CD14-positive monocyte (primary cell): ENCODE data around the gene TANGO6. TPM values are rescaled to one million over a fixed set of nuclear protein-coding genes. Genes with fewer than 3 reads are reported as not detected.

Source experiments
- DNase-seq, 3 donors: peaks; one replicate each; pipeline ENCODE4 v3.0.0-alpha.2; 2011 to 2022
- H2AFZ ChIP-seq: 2 replicates; pipeline ENCODE4 v1.6.0; 2012; ENCODE audit warnings: mild to moderate bottlenecking, low read depth, low read length, inconsistent platforms; ENCODE audit not compliant: insufficient read depth, poor library complexity, severe bottlenecking
- H3K27ac ChIP-seq, 2 donors: 1 replicate in 1 of 2; 2 replicates in 1 of 2; pipeline ENCODE4 v1.5.1; 2012 to 2013; ENCODE audit warnings: low read length in 2 of 2, control low read depth in 1 of 2, inconsistent platforms in 1 of 2, low read depth in 1 of 2, mild to moderate bottlenecking in 1 of 2
- H3K27me3 ChIP-seq, 2 donors: one replicate each; pipeline versions ENCODE4 v1.6.0 to v1.6.1; 2011 to 2013; ENCODE audit warnings: low read length in 2 of 2; ENCODE audit not compliant: control insufficient read depth in 2 of 2, insufficient read depth in 2 of 2
- H3K36me3 ChIP-seq, 2 donors: replicated peaks in 1 of 2; 1 replicate in 1 of 2; 2 replicates in 1 of 2; pipeline versions ENCODE4 v1.5.1 to v1.6.1; 2012 to 2013; ENCODE audit warnings: low read length in 2 of 2, control low read depth in 1 of 2, inconsistent platforms in 1 of 2, mild to moderate bottlenecking in 1 of 2; ENCODE audit not compliant: insufficient read depth in 2 of 2, control insufficient read depth in 1 of 2
- H3K4me1 ChIP-seq, 2 donors: 1 replicate in 1 of 2; 2 replicates in 1 of 2; pipeline versions ENCODE4 v1.5.1 to v1.6.1; 2012 to 2013; ENCODE audit warnings: low read length in 2 of 2, control low read depth in 1 of 2, inconsistent platforms in 1 of 2, mild to moderate bottlenecking in 1 of 2, moderate library complexity in 1 of 2; ENCODE audit not compliant: insufficient read depth in 2 of 2, control insufficient read depth in 1 of 2
- H3K4me2 ChIP-seq: replicated peaks from 2 replicates; pipeline ENCODE3; 2012; ENCODE audit warnings: low read length, moderate library complexity, mild to moderate bottlenecking; ENCODE audit not compliant: poor library complexity, severe bottlenecking; ENCODE audit errors: extremely low read depth
- H3K4me3 ChIP-seq, 3 experiments: fragments of 200-600 bp in 1 of 3; sonication (generic) in 1 of 3; replicated peaks in 1 of 3; 1 replicate in 2 of 3; 2 replicates in 1 of 3; pipeline ENCODE4 v1.5.1; 2011 to 2013; ENCODE audit warnings: low read length in 3 of 3, mild to moderate bottlenecking in 3 of 3, control low read depth in 2 of 3, low read depth in 2 of 3, inconsistent platforms in 1 of 3, moderate library complexity in 1 of 3
- H3K79me2 ChIP-seq: 2 replicates; pipeline ENCODE4 v1.6.0; 2012; ENCODE audit warnings: mild to moderate bottlenecking, control low read depth, inconsistent platforms, low read length, moderate library complexity; ENCODE audit not compliant: insufficient read depth
- H3K9ac ChIP-seq: 2 replicates; pipeline ENCODE4 v1.6.0; 2017; ENCODE audit warnings: low read length, mild to moderate bottlenecking; ENCODE audit not compliant: insufficient read depth, poor library complexity, severe bottlenecking
- H3K9me3 ChIP-seq, 2 donors: replicated peaks in 1 of 2; 1 replicate in 1 of 2; 2 replicates in 1 of 2; pipeline versions ENCODE4 v1.5.1 to v1.6.1; 2012 to 2013; ENCODE audit warnings: low read length in 2 of 2, control low read depth in 1 of 2; ENCODE audit not compliant: control insufficient read depth in 1 of 2, insufficient read depth in 1 of 2
- H4K20me1 ChIP-seq: 2 replicates; pipeline ENCODE4 v1.6.0; 2012; ENCODE audit warnings: mild to moderate bottlenecking, low read length, control low read depth, moderate library complexity; ENCODE audit not compliant: insufficient read depth
- H3K27ac Mint-ChIP-seq, 7 donors: one replicate each; pipeline ENCODE4 v1.8.0; 2020; ENCODE audit warnings: mild to moderate bottlenecking in 7 of 7, mixed read lengths in 7 of 7, moderate library complexity in 6 of 7, inconsistent platforms in 2 of 7
- H3K27me3 Mint-ChIP-seq, 3 donors: one replicate each; pipeline ENCODE4 v1.8.0; 2021 to 2022; ENCODE audit warnings: low read depth in 3 of 3, mild to moderate bottlenecking in 3 of 3, mixed read lengths in 3 of 3, moderate library complexity in 3 of 3, inconsistent platforms in 1 of 3
- H3K36me3 Mint-ChIP-seq, 2 donors: one replicate each; pipeline ENCODE4 v1.8.0; 2020; ENCODE audit warnings: mixed read lengths in 2 of 2, inconsistent platforms in 1 of 2, mild to moderate bottlenecking in 1 of 2
- H3K4me1 Mint-ChIP-seq: one replicate; pipeline ENCODE4 v1.8.0; 2020; ENCODE audit warnings: mild to moderate bottlenecking, mixed read lengths
- H3K4me3 Mint-ChIP-seq, 2 donors: one replicate each; pipeline ENCODE4 v1.8.0; 2020; ENCODE audit warnings: mild to moderate bottlenecking in 2 of 2, mixed read lengths in 2 of 2, moderate library complexity in 1 of 2
- H3K9me3 Mint-ChIP-seq, 7 donors: one replicate each; pipeline ENCODE4 v1.8.0; 2020 to 2022; ENCODE audit warnings: mixed read lengths in 7 of 7, mild to moderate bottlenecking in 6 of 7, moderate library complexity in 6 of 7, inconsistent platforms in 2 of 7
- CTCF ChIP-seq: fragments of 200-600 bp; IDR thresholded peaks from one replicate; pipeline ENCODE4 v1.8.0; 2022; ENCODE audit warnings: antibody characterized with exemption, mild to moderate bottlenecking
- WGBS: methylation state at CpG from one replicate; pipeline ENCODE4 v1.1.5; 2013; ENCODE audit warnings: missing lambda C conversion rate; ENCODE audit not compliant: insufficient coverage; 5-methylcytosine and 5-hydroxymethylcytosine counted together
- intact Hi-C, 2 donors: fragments of 100-400 bp; cut with micrococcal nuclease; formaldehyde crosslinking; loops; one replicate each; pipeline versions ENCODE4 v1.15.0 to v1.15.1; 2023
- polyA plus RNA-seq, 3 donors: library from polyadenylated mRNA; depleted of rRNA in 1 of 3; unstranded in 2 of 3; stranded (reverse) in 1 of 3; fragments of 300-500 nt in 2 of 3; fragments of >200 nt in 1 of 3; fragmentation: Illumina TruSeq in 2 of 3; gene quantifications; 1 replicate in 2 of 3; 2 replicates in 1 of 3; pipeline ENCODE4 v1.2.3, GENCODE V29; 2012 to 2021

TANGO6 gene
- polyA plus RNA-seq, 3 donors, result 6.5 to 8.1 (median 7.3) TPM

DNA sequence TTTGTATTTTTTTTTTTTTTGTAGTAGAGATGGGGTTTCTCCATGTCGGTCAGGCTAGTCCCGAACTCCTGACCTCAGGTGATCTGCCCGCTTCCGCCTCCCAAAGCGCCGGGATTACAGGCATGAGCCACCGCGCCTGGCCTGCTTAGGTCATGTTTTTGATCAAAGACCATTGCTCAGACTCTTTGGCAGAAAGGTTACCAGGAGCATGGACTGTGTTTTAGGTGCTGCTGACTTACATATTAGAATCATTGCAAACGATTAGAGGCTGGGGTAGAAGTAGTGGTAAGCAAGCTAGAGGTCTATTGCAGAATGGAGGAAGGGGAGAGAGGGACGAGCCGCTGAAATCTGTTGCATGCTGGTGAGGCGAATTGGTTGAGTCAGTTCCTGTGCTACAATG is 79.8 kb downstream of the TANGO6 start:
- no peak for DNase-seq
- Histone ChIP-seq H3K9ac (no peak overlapping the region), H3K27me3 (no peaks in the 10 kb centered on the region), H4K20me1 (no peaks in the 10 kb centered on the region), H3K79me2 (no peaks in the 10 kb centered on the region), H3K4me3 (no peak overlapping the region), H3K36me3 (peaks cover 29 to 72% of the 10 kb centered on the region in 2 donors), H3K9me3 (no peaks in the 10 kb centered on the region), H3K4me1 (no peaks in the 10 kb centered on the region), H2AFZ (no peak overlapping the region), H3K4me2 (no peak overlapping the region), H3K27ac (no peak overlapping the region)
- H3K27ac Mint-ChIP-seq, result no peak overlapping the region
- peaks cover 62 to 80% of the 10 kb centered on the region in 2 donors for H3K36me3 Mint-ChIP-seq
- no peaks in the 10 kb centered on the region for H3K4me1 Mint-ChIP-seq
- H3K9me3 Mint-ChIP-seq, result peaks cover 0 to 2% (median 0%) of the 10 kb centered on the region in 7 donors
- H3K27me3 Mint-ChIP-seq, result peaks cover 0 to 4% (median 0%) of the 10 kb centered on the region in 3 donors
- no peak for TF ChIP-seq CTCF
- WGBS, result 95% methylated on average over 12 of the region's 12 CpGs
- no peak overlapping the region for H3K4me3 Mint-ChIP-seq
- intact Hi-C loops, result no loop called here

- peaks cover 0 to 4% (median 0%) of the 10 kb centered on the region in 7 donors for H3K9me3 Mint-ChIP-seq
- H3K4me3 ChIP-seq, result no peak overlapping the region
- H3K27me3 ChIP-seq, result no peaks in the 10 kb centered on the region
- no peaks in the 10 kb centered on the region for H3K79me2 ChIP-seq
- H3K36me3 Mint-ChIP-seq, result peaks cover 65 to 82% of the 10 kb centered on the region in 2 donors
- no peaks in the 10 kb centered on the region for H3K4me1 Mint-ChIP-seq
- H3K27ac ChIP-seq, result no peak overlapping the region
- H3K36me3 ChIP-seq, result peaks cover 39 to 77% of the 10 kb centered on the region in 2 donors
- H3K9me3 ChIP-seq, result no peaks in the 10 kb centered on the region
- no peak overlapping the region for H2AFZ ChIP-seq
- H4K20me1 ChIP-seq, result no peaks in the 10 kb centered on the region
- TF ChIP-seq CTCF, result no peak
- intact Hi-C loops, result no loop called here
- peaks cover 0 to 4% (median 0%) of the 10 kb centered on the region in 3 donors for H3K27me3 Mint-ChIP-seq
- H3K9ac ChIP-seq, result no peak overlapping the region
- no peak overlapping the region for H3K27ac Mint-ChIP-seq
- H3K4me3 Mint-ChIP-seq, result no peak overlapping the region
- WGBS, result no CpG with 5 or more reads among the region's 3 CpGs
- no peaks in the 10 kb centered on the region for H3K4me1 ChIP-seq
- no peak overlapping the region for H3K4me2 ChIP-seq
- no peak for DNase-seq
Measured at GRCh38 chr16:68927018-68927417, 83.7 kb downstream of the TANGO6 start.
